HG02981 (cell line): Measurements from ENCODE around the gene ZNF497.

Experiments
- ATAC-seq: cut with Tn5 transposase; IDR thresholded peaks from one replicate; pipeline ENCODE4 v1.9.1; 2021; ENCODE audit warnings: mild to moderate bottlenecking, moderate library complexity; ENCODE audit not compliant: unreplicated experiment

Gene ZNF497

DNA sequence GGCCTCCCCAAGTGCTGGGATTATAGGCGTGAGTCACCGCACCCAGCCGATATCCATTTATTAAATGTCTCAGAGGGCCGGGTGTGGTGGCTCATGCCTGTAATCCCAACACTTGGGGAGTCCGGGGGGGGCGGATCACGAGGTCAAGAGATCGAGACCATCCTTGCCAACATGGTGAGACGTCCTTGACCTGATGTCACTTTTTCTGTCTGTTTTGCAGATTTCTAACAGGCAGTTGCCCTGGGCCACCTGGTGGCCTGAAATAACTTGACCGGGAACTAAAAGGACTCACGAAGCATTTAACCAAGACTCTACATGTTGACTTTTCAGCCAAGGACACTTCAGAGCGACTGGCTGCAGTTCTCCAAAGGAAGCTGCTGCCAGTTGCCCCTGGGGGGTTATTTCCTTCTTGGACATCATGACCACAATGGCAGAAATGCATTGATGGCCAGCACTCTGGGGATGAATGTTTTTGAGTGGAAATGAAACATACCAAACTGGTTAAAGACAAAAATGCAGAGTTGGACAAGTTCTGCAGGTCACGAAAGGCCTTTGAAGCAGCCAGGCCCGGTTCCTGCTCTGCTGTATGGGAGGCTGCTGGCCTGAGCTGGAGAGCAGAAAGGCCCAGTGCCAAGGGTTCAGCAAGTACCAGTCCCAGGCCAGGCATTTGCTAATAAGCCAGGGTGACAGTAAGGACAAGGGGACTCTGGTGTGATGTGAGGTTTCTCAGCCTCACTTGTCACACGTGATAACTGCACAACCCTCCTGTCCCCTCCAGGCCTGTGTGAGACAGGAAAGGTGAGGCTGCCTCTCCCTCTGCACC, 10.0 kb upstream of the ZNF497 start:
- no peak for ATAC-seq

DNA sequence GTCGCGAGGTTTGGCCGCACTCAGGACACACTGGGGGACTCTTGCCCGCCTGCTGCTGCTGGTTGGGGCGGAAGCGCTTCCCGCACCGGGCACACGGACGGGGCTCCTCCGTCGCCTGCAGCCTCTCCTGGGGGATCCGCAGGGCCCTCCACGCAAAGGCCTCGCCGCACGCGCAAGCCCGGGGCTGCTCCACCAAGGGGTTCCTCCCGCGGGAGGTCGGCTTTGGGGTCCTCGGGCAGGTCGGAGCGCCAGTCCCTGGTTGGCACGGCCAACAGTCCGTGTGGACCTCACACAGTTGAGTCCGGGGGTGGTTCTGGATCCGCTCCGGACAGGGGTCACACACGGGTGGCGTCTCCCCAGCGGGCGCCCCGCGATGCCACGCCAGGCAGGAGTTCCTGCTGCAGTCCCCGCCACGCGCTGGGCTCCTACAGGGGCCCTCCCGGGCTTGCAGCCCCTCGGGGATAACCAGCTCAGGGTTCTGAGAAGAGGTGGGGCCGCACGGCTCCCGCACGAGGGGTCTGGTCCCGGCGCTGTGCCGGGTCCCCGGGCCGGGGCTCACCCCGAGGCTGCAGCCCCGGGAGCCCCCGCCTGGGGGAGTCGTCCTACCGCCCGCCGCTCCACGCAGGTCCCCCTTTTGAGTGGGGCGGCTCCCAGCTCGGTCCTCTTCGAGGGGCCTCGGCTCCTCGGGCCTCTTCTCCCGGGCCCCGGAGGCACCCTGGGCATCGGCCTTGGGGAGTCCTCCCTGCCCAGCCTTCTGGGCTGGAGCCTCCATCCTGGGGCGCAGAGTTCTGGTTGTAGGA, 6.2 kb upstream of the ZNF497 start:
- ATAC-seq: no peak

DNA sequence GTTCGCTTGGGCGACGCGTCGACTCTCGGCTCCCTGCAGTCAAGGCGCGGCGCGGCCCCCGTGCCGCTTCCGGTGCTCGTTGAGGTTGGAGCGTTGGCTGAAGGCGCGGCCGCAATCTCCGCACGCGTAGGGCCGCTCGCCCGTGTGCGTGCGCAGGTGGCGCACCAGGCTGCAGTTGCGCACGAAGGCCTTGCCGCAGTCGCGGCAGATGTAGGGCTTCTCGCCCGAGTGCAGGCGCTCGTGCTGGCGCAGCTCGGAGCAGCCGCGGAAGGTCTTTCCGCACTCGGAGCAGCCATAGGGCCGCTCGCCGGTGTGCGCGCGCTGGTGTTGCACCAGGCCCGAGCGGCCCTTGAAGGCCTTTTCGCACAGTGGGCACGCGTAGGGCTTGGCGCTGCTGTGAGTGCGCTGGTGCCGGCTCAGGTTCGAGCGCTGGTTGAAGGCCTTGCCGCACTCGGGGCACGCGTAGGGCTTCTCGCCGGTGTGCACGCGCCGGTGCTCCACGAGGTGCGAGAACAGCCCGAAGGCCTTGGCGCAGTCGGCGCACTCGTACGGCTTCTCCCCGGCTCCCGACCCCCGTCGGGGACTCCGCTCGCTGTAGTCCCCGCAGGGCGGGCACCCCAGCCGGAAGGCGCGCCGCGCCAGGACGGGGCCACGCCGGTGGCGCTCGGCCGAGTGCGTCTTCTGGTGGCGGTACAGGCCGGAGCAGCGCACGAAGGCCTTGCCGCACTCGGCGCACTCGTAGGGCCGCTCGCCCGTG, 5.3 kb upstream of the ZNF497 start:
- ATAC-seq: no peak

DNA sequence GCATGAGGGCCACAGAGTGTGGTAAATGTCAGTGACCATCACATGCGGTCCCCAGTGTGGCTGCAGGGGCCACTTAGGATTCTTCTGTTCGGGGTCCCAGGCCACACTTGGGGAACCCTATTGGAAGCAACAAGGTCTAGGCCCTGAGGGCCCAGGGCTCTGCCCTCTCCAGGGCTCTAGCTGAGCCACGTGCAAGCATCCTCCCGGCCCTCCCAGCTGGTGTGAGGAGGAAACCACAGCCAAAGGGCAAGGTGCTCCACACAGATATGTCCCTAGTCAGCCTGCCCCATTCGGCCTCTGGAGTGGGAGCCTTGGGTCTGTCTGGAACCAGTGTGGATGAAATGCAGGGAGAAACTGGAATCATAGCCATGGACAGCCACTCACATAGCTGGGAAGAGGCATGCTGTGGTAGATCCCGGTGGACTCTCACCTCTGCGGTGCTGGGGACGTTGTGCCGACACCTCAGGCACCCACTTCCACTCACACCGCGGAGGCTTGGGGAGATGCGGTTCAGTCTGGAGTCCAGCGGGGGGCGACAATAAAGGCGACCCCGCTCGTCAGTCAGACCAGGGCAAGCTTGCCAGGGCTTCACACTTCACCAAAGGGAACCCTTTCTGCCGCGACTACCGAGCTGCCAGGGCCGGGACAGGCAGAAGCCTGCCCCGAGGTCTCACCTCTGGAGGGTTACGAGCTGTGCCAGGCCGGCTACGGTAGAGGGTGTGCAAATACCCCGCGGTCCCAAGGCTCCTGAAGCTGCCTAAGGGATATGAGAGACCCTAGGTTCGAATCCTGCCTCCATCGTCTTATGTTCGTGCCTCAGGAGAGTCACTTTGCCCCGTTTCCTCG, 4.3 kb upstream of the ZNF497 start:
- ATAC-seq: no peak

DNA sequence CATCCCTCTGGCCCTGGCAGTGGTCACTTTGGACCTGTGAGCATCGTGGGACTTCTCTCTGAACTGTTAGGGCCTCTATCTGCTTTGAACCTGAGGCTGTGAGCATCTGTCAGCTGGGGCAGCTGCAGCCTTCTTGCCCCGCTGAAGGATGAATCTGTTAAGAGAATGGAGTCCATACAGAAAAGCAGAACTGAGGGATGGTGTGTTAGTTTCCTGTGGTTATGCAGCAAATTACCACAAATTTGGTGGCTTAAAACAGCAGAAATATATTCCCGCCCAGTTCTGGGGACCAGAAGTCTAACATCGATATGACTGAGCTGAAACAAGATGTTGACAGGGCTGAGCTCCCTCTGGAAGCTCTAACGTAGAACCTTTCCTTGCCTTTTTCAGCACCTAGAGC, 1.6 kb upstream of the ZNF497 start:
- ATAC-seq: no peak

DNA sequence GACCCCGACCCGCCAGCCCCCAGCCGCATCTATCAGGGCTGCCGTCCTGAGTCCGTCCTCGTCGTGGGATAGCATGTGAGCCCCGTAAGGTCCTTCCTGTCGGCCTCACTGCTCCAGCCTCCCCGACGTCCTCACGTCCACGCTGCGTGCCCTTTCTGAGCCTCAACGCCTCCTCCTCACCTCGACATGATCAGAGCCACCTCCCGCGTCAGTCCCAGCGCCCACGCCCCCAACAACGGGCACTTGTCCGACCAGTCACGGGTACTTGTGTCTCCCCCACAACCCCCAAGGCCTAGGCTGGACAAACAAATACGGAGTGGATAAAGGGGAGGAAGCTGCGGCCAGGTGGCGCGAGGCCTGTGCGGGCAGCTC, 665 bp downstream of the ZNF497 start:
- peak; percentile 15 for ATAC-seq

DNA sequence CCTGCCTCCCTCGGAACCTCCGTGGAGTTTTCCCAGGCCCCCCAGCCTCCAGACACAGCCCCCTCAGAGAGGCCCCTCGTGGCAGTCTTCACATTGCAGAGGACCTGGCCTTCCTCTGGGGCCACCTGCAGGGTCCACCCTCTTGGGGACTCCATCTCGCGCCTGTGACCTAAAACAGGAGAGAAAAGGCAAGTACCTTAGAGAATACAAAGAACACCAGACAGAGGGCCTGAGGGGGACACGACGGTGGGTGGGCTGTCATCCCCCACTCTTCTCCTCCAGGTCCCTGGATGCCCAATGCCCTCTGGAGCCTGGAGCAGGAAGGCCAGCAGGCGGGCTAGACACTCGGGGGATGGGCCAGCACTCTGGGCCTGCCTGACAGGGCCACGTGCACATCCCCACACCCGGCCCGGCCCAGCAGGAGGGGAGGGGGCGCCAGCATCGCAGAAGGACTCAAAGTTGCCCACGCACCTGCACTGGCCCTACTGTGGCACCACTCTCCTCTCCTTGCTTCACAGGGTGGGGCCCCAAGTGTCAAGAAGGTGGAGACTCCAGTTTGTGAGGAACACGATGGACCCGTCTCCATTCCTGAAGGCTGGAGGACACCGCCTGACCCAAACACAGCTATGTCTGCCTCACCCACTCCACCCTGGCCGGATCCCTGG, 4.9 kb downstream of the ZNF497 start:
- no peak for ATAC-seq

DNA sequence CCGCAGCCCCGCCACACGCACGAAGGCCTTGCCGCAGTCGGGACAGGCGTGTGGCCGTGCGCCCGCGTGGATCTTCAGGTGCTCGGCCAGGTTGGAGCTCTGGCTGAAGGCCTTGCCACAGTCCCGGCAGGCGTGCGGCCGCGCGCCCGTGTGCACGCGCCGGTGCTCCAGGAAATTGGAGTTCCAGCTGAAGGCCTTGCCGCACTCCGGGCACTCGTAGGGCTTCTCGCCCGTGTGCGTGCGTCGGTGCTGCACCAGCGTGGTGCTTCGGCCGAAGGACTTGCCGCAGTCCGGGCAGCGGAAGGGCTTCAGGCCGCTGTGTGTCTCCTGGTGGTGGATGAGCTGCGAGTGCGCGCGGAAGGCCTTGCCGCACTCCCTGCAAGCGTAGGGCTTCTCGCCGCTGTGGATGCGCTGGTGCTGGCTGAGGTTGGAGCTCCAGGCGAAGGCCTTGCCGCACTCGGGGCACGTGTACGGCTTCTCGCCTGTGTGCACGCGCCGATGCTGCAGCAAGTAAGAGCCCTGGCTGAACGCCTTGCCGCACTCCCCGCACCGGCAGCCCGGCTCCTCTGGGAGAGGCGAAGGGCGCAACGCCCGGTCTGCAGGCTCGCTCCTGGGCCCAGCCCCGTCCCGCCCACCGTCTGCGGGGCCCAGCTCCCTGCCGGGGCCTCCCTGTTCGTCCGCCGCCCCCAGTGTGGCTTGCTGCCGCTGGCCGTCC, 5.6 kb downstream of the ZNF497 start:
- no peak for ATAC-seq

DNA sequence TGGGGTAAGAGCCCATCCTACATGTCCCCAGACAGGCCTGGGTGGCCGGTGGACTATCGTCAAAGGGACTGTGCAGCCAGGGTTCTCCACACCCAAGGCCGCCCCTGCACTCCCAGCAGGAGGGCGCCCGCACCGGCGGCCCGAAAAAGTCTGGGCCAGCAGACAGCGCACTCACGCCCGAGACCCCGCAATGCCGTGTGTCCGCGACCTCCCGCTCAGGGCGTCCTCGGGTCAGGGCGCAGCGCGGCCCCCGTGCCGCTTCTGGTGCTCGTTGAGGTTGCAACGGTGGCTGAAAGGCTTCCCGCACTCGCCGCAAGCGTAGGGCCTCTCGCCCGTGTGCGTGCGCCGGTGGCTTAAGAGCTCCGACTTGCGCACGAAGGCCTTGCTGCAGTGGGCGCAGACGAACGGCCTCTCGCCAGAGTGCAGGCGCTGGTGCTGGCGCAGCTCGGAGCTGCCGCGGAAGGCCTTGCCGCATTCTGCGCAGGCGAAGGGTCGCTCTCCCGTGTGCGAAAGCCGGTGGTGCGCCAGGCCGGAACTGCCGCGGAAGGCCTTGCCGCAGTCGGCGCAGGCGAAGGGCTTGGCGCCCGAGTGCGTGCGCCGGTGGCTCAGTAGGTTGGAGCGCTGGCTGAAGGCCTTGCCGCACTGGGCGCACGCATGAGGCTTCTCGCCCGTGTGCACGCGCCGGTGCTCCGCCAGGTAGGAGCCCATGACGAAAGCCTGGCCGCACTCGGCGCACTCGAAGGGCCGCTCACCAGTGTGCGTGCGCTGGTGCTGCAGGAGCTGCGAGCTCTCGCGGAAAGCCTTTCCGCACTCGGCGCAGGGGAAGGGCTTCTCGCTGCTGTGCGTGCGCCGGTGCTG, 6.4 kb downstream of the ZNF497 start:
- ATAC-seq: no peak

DNA sequence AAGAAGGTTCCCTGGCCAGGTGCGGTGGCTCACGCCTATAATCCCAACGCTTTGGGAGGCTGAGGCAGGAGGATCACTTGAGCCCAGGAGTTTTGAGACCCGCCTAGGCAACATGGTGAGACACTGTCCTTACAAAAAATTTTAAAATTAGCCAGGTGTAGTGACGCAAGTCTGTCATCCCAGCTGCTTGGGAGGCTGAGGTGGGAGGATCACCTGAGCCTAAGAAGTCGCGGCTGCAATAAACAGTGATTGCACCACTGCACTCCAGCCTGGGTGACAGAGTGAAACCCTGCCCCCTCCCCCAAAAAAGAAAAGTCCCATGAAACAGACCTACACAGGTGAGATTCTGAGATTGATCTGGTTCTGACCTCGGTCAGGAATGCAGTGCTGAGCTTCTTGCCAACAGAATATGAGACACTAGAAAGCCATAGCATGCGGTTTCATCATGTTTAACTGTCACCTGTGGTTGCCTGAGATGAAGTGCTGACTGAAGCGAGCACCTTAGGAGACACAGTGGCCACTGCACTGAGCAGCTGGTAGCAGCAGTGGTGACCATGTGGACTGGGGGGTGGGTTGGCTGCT, 7.2 kb downstream of the ZNF497 start:
- no peak for ATAC-seq

DNA sequence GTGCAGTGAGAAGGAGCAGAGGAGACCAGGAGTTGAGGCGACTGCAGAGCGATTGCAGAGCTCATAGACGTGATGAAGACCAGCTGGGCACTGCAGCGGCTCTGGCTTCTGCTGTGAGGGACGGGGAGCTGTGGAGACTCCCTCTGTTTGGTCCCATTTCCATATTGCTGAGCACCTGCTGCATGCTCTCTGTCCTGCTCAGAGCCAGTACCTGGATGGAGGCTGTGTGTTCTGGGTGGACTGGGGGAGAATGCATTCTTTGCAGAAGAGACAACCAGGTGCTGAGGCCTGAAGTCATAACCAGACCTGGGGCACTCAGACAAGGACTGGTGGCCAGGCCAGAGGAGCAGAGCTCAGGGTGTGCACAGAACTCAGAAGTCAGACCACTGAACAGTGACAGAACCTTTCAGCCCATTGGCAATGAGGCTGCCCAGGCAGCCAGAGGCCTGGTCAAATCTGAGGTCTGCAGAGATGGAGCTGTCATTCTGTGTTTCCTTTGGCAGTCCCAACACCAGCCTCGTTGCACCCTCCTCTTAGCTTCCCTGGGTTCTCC, 8.0 kb downstream of the ZNF497 start:
- ATAC-seq: no peak

DNA sequence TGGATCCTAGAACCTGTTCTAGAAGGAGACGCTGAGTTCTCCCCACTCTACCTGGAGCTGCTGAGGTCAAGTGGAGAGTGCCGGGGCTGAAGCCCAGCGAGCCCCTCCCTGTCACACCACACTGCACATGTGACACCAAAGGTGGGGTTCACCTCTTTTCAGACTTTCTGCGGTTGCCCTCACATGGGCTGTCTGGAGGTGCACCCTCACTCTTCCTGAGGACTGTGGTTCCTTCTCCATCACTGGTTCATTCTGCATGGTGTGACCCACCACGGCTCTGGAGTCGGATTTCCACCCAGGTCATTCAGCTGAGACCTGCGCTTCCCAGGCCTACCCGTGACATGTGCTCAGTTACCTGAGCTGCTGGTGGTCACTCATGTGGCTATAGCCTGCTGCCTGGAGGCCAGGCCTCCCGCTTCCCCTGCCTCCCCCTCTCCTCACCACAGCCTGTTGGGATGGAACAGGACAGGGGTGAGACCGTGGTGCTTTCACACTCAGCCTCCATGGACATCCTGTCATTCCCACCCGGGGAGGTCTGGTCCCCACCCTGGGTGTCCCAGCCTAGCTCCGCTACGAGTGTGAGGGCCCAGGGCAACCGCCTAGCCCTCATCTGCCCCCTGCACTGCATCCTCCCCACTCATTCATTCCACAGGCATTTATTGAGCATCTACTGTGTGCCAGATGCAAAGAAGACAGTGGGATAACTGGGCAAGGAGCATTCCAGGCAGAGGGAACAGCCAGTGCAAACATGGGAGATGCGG, 8.7 kb downstream of the ZNF497 start:
- ATAC-seq: no peak

DNA sequence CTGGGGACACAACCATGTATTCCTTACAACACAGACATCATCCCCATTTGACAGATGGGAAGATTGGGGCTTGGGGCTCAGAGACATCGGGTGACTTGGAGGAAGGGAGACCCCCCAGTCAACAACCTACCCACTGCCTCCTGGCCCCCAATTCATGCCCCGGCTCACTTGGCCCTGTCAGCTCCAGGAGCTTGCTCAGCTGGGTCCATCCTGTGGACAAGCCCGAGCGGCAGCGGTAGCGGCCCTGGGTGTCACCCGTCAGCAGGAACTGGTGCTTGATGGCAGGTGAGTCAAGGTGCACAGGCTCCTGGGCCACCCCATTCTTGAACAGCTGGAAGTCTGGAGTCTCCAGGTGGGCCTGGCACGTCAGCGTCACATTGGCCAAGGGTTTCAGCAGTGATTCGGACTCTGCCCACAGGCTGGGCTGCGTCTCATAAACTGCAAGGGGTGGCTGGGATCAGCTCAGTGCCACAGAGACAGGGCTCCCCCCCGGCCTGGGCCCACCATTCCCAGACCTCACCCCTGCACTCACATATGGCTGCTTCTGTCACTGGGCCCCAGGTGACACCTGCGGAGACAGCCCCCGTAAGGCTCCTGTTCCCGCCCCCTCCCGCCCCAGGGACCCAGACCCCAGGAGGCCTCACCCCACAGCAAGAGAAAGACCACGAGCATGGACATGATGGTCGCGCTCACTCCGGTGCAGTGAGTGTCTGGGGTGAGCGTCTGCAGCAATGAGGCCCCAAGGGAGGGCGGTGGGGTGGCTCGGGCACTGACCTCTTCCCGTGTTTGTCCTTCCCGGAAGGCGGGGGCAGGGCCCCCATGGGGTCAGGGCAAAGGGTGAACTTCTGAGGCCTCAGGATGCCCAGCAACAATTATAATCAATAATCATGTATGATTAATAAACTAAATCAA, 9.5 kb downstream of the ZNF497 start, which contains the start of gene A1BG:
Gene A1BG (minus strand): TSS at position 733 of the 912 bp plus-strand sequence. CDS start 55 bp downstream, at position 678.
- no peak for ATAC-seq

DNA sequence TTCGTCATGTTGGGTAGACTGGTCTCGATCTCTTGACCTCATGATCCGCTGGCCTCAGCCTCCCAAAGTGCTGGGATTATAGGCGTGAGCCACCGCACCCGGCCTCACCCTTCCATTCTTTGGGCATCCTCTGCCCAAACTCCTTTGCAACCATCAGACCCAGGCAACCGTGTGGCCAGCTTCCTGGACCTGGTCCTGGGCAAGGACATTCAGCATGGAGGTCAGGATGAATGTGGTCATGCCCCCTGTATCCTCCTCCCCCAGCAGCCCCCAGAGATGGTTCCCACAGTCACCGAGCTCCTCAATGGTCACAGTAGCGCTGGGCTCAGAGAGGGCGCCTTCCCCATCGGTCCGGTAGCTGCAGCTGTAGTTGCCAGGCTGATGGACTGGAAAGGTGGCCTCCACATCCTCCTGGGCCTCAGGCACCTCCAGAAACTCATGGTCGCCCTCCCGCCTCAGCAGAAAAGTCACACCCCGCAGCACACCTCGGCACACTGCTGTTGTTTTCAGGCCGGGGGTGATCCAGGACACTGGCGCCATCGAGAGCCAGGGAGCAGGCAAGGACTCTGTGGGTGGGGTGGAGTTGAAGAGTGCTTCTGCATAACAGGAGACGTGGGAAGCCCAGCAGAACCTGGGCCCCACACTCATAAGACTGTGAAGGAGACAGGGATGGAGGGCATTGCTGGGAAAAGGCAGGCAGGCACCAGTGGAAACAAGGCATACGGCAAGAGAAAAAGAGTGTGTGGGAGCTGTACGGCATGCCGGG, 10.4 kb downstream of the ZNF497 start:
- no peak for ATAC-seq

DNA sequence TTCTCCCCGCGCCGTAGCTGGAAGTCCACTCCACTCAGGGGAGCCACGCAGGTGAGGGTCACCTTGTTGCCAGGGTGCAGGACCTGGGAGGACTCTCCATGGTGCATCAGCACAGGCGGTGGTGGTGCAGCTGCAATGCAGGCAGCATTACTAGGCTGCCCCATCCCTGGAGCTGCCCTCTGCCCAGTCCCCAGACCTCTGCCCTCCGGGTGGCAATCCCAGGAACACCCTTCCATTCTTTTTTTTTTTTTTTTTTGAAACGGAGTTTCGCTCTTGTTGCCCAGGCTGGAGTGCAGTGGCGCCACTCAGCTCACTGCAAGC, 11.0 kb downstream of the ZNF497 start:
- no peak for ATAC-seq
